NOMO-1 treated with DMSO at 0.1 percent for 48 hours (cell line): ENCODE measurements around the gene CDC27.
"Not testable (repeated sequence)": the region's sequence is repeated elsewhere in the genome, so short reads cannot be mapped to it uniquely, and the experiment has no call there.

Experiments used
- DNase-seq: peaks from one replicate; lab custom pipeline; 2025; ENCODE audit not compliant: unreplicated experiment; lab: John Stamatoyannopoulos, UW

Gene CDC27

GRCh38 chr17:47145351-47145750, 43.7 kb downstream of the CDC27 start:
- DNase-seq: no peak

GRCh38 chr17:47135235-47135634, 53.9 kb downstream of the CDC27 start:
- no peak for DNase-seq

GRCh38 chr17:47134354-47134753, 54.7 kb downstream of the CDC27 start:
- not testable (repeated sequence) for DNase-seq

- no peak for DNase-seq
These were observed 57.3 kb downstream of the CDC27 start for GRCh38 chr17:47131761-47132160.

- not testable (repeated sequence) for DNase-seq
These were observed 62.3 kb downstream of the CDC27 start for GRCh38 chr17:47126835-47127234.

- not testable (repeated sequence) for DNase-seq
These were observed 65.8 kb downstream of the CDC27 start for GRCh38 chr17:47123262-47123661.

GRCh38 chr17:47120521-47121095, 68.5 kb downstream of the CDC27 start:
- no peak for DNase-seq

GRCh38 chr17:47119746-47120520, 69.2 kb downstream of the CDC27 start:
- no peak for DNase-seq

- no peak for DNase-seq
These were observed 71.7 kb downstream of the CDC27 start for GRCh38 chr17:47117386-47117785.

GRCh38 chr17:47106130-47106529, 83.0 kb downstream of the CDC27 start:
- no peak for DNase-seq

- DNase-seq: not testable (repeated sequence)
These were observed 83.8 kb downstream of the CDC27 start for GRCh38 chr17:47105246-47105645.

GRCh38 chr17:47102914-47103313, 86.2 kb downstream of the CDC27 start:
- DNase-seq: no peak

- DNase-seq: peak; percentile 79
These were observed 88.9 kb downstream of the CDC27 start for GRCh38 chr17:47099987-47100711.

- no peak for DNase-seq
These were observed 89.6 kb downstream of the CDC27 start for GRCh38 chr17:47099451-47099986.

GRCh38 chr17:47096343-47096742, 92.8 kb downstream of the CDC27 start:
- no peak for DNase-seq

- no peak for DNase-seq
These were observed 93.8 kb downstream of the CDC27 start for GRCh38 chr17:47095268-47095667.

GRCh38 chr17:47087093-47087492, 102.0 kb downstream of the CDC27 start:
- no peak for DNase-seq

- DNase-seq: no peak
These were observed 103.4 kb downstream of the CDC27 start for GRCh38 chr17:47085736-47086135.

- no peak for DNase-seq
These were observed 110.3 kb downstream of the CDC27 start for GRCh38 chr17:47078801-47079200.

- no peak for DNase-seq
These were observed 111.5 kb downstream of the CDC27 start for GRCh38 chr17:47077576-47077975.

- no peak for DNase-seq
These were observed 112.9 kb downstream of the CDC27 start for GRCh38 chr17:47076171-47076570.

GRCh38 chr17:47074361-47074760, 114.7 kb downstream of the CDC27 start:
- not testable (repeated sequence) for DNase-seq
